GM18873 (cell line): ENCODE results near the gene CEP164.

ENCODE experiments used
- ATAC-seq: cut with Tn5 transposase; IDR thresholded peaks from one replicate; pipeline ENCODE4 v1.9.1; 2021; ENCODE audit warnings: mild to moderate bottlenecking, moderate library complexity, moderate number of reproducible peaks; ENCODE audit not compliant: unreplicated experiment, low FRiP score

CEP164 gene

DNA sequence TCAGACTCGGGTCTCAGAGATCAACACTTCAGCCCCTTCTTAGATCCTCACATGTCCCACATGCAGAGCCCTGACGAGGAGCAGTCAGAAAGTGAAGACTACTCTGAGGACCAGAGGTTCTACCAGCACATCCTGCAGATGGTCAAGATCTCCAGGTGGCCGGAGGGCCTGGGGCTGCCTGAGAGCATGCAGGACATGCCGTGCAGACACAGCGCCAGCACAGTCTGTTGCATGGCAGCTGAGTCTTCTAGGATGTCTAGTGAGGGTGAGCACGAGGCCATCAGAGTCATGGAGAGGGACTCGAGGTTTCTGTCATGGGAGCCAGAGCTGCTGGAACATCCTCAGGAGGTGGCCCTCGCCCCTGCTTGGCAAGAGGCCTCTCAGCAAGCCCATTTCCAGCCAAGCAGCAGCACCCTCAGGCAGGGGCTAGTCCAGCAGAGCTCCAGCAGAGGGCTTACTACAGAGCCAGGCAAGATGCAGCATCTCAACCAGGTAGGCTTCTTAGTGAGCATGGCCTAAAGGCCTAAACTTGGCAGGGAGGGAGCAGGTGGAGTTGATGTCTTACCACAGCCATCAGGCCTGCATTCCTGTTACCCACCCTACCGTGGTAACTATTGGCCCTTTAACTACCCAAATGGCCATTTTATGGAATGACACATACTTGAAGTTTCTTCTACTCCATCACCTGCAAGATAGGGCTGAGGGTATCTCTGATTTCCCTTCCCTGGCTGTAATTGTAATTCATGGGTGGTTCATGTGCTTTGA lies 28.7 kb downstream of the CEP164 start:
- ATAC-seq, result no peak

DNA sequence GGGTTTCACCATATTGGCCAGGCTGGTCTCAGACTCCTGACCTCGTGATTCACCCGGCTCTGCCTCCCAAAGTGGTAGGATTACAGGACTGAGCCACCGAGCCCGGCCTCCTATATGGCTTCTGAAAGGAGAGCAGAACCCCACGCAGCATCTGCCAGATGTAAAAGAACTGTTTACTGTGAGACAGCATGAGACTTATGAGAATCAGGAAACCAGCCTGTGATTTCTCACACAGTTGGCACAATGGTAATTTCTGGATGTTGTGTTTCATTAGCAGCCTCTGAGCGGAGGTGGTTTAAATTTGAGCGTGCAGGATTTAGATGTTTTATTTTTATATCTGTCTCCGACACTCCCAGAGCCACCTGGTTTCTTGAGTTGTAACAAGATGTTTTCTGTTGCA lies 33.8 kb downstream of the CEP164 start:
- no peak for ATAC-seq

DNA sequence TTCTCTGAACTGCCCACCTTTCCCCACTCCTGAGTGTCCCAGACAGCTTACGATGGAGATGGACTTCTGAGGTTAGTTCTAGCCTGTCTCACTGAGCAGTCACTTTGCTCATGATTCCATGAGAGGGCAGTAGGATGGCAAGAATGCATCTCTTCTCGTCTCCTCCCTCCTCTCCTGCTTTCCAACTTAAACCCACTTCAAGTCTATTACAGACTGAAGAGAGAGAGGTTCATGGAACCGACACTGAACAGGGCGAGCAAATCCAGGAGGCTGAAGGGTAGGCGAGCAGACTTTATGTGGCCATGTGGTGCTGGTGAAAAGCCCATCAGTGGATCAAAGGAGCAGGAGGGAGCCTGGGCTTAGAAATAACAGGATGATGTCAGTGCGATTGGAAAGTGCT lies 38.6 kb downstream of the CEP164 start:
- no peak for ATAC-seq

DNA sequence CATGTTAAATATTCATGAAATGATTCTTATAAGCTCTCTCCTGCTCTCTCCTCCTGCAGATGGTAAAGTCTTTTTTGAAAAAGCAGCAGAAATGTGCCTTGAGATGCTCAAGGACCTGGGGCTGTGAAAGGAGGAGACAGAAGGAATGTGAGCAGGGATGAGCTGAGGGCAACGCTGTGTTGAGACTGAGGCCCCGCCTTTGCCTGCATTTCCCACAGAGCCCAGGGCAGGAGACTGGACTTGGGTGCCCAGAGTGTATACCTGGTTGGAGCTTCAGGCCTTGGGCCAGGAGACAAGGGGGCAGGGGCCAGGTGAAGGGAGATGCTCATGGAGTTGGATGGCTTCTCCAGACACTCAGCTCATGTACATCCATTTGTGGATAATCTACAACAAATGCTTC lies 39.2 kb downstream of the CEP164 start:
- ATAC-seq, result no peak

DNA sequence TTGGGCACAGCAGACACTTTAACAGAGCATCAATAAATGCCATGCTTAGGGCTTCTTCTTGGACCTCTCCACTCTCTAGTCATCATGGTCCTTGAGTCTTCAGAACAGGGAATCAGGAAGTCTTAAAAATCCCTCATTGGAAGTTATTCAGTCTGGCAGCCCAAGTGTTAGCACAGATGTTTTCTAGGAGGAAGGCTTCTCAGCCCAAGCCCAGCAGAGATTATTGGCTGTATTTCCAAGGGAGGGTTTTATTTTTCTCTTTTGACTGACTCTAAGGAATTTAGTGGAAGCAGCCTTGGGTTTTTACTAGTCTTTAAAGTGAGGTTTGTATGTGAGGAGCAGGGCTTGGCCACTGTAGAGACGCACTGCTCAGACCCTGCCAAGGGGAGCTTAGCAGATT lies 41.9 kb downstream of the CEP164 start:
- no peak for ATAC-seq

GRCh38 chr11:117371453-117371852 lies 43.8 kb downstream of the CEP164 start:
- no peak for ATAC-seq

DNA sequence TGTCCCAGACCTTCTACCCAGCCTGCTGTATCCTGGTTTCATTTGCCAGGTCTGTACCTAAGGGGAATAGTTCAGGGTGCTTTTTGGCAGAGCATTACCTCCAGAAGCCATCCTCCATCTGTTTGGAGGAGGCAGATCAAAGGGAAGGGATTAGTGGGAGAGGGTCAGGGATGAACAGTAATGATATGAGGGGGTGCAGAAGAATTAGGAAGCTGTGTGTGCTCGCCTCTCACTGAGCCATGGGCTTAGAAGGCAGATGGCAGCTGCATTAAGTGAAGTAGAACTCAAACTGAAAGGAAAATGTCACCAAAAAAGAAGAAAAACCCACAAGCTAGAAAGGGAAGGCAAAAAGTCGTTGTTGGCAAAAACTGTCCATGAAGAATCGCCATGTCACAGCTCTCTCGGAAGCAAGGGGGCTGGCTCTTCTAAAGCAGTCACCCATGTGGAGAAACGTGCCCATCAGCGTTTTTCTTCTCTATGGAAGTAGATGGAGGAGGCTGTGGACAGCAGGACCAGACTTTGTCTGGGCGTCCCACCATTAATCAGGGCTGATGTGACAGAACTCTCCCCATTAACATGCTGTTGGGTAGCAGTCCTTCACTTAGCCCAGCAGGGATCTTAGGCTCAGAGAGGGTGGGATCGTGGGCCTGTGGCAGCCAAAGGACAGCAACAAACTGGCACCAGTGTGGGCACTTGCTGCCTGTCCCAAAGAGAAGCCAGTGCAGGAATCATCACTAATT lies 46.8 kb downstream of the CEP164 start:
- ATAC-seq, result no peak

DNA sequence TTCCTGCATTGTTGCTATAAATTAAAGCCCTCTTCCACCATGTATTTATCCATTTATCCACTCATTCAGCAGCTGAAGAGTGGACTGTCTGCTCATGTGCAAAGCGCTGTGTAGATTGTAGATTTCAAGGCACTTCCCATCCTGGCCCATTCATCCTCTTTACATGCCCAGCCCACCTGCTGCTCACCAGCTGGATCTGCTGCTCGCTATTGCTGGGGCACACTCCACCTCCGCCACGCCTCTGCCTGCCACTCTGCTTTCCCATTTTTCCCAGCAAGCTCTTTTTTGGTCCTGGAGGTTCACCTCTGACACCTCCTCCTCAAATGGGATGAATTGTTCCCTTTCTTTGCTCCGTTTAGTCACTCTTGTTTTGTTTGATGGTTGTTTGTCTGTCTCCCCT lies 48.3 kb downstream of the CEP164 start:
- ATAC-seq, result no peak

GRCh38 chr11:117376517-117376916 lies 48.9 kb downstream of the CEP164 start:
- ATAC-seq, result no peak

GRCh38 chr11:117378976-117379865 lies 51.6 kb downstream of the CEP164 start:
- ATAC-seq, result no peak

DNA sequence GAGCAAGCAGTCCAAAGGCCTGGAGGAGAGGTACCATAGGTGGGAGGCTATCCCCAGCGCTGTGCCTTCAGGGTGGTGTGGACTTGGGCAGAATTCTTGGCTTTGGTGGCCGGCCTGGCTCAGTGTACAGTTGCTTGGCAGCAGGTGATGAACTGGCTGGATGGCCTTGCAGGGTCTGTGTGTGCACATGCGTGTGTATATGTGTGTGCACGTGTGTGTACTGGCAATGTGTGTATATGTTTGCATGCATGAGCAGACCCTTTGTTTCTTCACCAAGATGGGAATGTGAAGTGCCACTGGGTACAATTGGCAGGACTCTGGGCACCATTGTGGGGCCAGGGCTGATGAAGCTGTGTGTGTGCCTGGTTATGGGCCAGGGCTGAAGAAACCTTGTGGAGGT lies 53.0 kb downstream of the CEP164 start:
- ATAC-seq, result no peak

DNA sequence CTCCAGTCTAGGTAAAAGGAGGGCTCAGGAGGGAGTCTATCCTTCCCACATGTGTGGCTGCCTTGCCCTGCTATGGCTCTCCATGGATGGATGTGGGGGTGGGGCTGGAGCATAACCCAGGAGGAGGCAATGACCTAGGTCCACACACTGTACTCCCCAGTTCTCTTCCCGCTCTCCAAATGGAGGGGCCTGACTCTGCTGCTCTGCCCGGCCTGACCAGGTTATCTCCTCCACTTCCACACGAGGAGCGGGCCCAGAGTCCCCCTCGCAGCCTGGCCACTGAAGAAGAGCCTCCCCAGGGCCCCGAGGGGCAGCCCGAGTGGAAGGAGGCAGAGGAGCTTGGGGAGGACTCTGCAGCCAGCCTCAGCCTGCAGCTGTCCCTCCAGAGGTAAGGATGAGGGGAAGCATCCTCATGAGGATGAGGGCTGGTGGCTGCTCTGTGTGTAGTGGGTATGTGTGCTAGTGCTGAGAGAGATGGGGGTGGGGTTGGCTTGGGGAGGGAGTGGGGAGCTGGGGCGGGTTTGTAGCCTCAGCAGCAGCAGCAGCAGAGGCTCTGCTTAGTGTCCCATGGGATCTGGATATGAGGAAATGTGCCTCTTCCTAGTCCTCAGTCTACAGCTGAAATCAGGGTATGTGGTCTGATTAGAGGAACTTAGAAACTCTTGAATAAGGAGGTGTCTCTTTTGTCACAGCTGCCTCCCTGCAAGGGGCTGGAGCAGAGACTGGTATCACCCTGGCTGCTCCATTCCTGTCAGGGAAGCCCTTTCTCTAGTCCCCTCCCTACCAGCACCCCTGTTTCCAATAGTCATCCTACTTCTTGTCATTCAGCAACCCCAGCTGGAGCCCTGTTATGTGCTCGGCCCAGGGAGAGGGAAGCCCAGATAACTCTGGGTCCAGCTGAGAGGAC lies 54.1 kb downstream of the CEP164 start:
- no peak for ATAC-seq

GRCh38 chr11:117382746-117383145 lies 55.1 kb downstream of the CEP164 start:
- no peak for ATAC-seq

GRCh38 chr11:117384045-117384444 lies 56.4 kb downstream of the CEP164 start:
- ATAC-seq, result no peak

DNA sequence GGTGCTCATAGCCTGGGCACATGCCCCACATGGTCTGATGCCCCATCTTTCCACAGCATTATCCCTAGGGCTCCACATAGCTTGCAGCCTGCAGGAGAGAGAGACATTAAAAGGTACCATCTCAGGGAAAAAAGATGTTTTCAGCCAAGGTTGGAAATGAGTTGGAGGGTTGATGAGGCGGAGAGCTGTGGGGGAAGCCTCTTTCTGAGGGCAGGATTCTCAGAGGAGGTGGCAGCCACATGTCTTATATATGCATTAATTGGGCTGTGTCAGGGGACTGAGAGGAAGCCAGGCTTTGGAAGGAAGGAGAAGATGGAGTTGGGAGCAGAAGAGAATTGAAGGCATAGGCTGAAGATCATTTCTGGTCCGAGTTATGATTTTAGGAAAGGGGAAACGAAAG lies 57.8 kb downstream of the CEP164 start:
- ATAC-seq, result no peak

DNA sequence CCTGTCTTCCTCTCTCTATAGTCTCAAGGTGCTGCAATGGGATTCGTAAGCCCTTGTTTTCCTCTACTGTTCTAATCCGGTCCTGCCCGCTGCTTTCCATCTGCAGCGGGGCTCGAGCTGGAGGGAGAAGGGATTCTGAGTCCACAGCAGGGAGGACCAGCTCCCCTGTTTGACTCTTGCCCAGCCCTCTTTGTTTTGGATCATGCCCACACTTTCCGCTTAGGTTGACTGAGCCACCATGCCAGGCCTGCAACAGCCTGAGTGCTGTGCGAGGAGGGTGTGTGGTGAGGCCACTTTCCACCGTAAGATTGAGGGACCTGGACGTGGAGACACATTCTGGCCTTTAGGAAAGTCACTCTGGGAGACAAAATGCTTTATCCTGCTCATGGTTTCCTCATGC lies 58.3 kb downstream of the CEP164 start:
- no peak for ATAC-seq

DNA sequence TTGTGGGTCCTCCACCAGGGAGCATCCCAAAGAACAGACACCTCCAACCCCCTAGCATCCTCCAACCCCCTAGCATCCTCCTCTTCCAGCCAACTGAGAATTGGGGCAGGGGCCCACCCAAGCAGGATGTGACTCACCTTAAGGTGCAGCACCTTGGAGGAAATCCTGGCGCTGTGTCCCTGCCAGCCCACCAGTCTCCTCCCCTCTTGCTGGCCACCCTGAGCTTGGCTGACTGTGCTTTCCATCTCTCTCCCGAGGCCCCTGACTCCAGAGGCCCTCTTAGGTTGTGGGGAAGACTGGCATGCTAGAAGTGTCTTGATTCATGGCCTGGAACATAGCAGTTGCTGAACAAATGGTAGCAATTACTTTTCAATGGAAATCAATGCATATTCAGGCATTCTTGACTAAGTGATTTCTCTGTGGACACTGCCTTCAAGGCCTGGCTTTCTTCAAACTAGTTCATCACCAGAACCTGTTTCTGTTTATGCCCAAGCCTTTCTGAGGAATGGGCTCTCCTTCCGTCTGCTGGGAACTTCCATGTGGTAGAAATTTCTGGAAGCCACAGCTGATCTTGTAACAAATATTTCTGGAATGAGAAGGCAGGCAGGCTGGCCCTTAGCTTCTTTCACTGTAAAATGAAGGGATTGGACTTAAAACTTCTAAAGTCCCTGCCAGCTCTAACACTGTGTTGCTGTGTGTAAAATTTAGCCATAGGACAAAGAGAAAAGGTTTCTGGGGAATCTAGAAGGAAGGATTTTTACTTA lies 60.5 kb downstream of the CEP164 start:
- no peak for ATAC-seq

DNA sequence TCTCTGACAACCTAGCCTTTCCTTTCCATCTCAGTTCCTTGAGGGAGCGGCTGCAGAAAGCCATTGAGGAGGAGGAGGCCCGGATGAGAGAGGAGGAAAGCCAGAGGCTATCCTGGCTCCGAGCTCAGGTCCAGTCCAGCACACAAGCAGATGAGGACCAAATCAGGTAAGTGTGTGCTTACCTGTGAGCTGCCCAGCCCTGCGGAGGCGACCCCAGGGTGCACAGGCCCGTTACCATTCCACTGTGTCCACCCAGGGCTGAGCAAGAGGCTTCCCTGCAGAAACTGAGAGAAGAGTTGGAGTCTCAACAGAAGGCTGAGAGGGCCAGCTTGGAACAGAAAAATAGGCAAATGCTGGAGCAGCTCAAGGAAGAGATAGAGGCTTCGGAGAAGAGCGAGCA lies 63.1 kb downstream of the CEP164 start:
- no peak for ATAC-seq

DNA sequence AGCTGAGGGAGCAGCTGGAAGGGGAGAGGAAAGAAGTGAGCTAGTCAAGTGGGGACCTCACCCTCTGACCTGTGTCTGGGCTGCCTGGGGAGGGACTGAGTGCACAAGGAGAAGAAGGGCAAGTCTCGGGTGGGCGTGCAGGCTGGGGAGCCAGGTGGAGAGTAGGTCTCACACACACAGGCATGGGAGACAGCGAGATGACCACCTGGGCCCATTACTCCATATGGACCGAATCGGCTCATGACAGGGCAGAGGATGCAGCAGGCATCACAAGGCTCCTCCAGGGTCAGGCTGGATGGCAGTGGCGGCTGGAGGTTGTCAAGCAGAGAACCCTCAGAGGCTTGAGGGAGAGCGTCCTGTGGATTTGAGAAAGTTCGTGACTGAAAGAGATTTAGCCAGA lies 63.5 kb downstream of the CEP164 start:
- no peak for ATAC-seq
